Measurements from ENCODE around the gene CDIP1. TPM values are rescaled to one million over a fixed set of nuclear protein-coding genes. Genes with fewer than 3 reads are reported as not detected.

The CDIP1 gene
- total RNA-seq, 2 donors from 2014 or later = 12.9 to 23.3 TPM

- Histone ChIP-seq H3K9me3 (no peaks in the 10 kb centered on the region), H3K4me1 (peaks cover 10% of the 10 kb centered on the region), H3K4me3 (no peak overlapping the region), H3K36me3 (replicated peaks in 1 of 2; ENCODE audit: insufficient read depth in 1 of 2, low read depth in 2 of 2) (no peaks in the 10 kb centered on the region), H3K27ac (no peak overlapping the region), H3K27me3 (no peaks in the 10 kb centered on the region)
- intact Hi-C loops (cut with DNase I) = no loop called here
- 81 to 84% methylated on average over 12 to 15 of the region's 15 CpGs for WGBS, 2 donors
- DNase-seq = no peak
- no peak for ATAC-seq
- TF ChIP-seq CTCF (IDR thresholded peaks at IDR 0.05) = no peak
- TF ChIP-seq POLR2A (IDR thresholded peaks at IDR 0.05) = no peak
Measured at GRCh38 chr16:4570688-4571321, 32.2 kb upstream of the CDIP1 start.

- no peak for DNase-seq
- Histone ChIP-seq H3K9me3 (no peaks in the 10 kb centered on the region), H3K36me3 (replicated peaks in 1 of 2; ENCODE audit: insufficient read depth in 1 of 2, low read depth in 2 of 2) (no peaks in the 10 kb centered on the region), H3K4me3 (no peak overlapping the region), H3K27me3 (no peaks in the 10 kb centered on the region), H3K27ac (no peak overlapping the region), H3K4me1 (peaks cover 2% of the 10 kb centered on the region)
- intact Hi-C loops (cut with DNase I) = no loop called here
- ATAC-seq = no peak
- WGBS, 2 donors = 75 to 81% methylated on average over 6 of the region's 6 CpGs
- TF ChIP-seq POLR2A (IDR thresholded peaks at IDR 0.05) (no peak), CTCF (IDR thresholded peaks at IDR 0.05) (no peak)
Measured at GRCh38 chr16:4570086-4570485, 31.5 kb upstream of the CDIP1 start.

GRCh38 chr16:4566144-4566543 is 27.6 kb upstream of the CDIP1 start:
- no peaks in the 10 kb centered on the region for H3K27me3 ChIP-seq
- no peaks in the 10 kb centered on the region for H3K9me3 ChIP-seq
- no peak for DNase-seq
- ATAC-seq = no peak
- intact Hi-C loops (cut with DNase I) = no loop called here
- no peak overlapping the region for H3K4me3 ChIP-seq
- WGBS, 2 donors = 74 to 93% methylated on average over 3 of the region's 3 CpGs
- H3K36me3 ChIP-seq (replicated peaks in 1 of 2; ENCODE audit: insufficient read depth in 1 of 2, low read depth in 2 of 2) = no peaks in the 10 kb centered on the region
- H3K27ac ChIP-seq = no peak overlapping the region
- TF ChIP-seq CTCF (IDR thresholded peaks at IDR 0.05) (no peak), POLR2A (IDR thresholded peaks at IDR 0.05) (no peak)
- H3K4me1 ChIP-seq = no peaks in the 10 kb centered on the region

GRCh38 chr16:4564661-4565267 is 26.2 kb upstream of the CDIP1 start:
- TF ChIP-seq CTCF (IDR thresholded peaks at IDR 0.05) (no peak), POLR2A (IDR thresholded peaks at IDR 0.05) (no peak)
- Histone ChIP-seq H3K36me3 (replicated peaks in 1 of 2; ENCODE audit: insufficient read depth in 1 of 2, low read depth in 2 of 2) (no peaks in the 10 kb centered on the region), H3K27me3 (no peaks in the 10 kb centered on the region), H3K4me1 (no peaks in the 10 kb centered on the region), H3K4me3 (no peak overlapping the region), H3K27ac (no peak overlapping the region), H3K9me3 (no peaks in the 10 kb centered on the region)
- intact Hi-C loops (cut with DNase I) = no loop called here
- no peak for ATAC-seq
- DNase-seq = no peak
- WGBS, 2 donors = 81 to 82% methylated on average over 16 to 18 of the region's 18 CpGs

GRCh38 chr16:4561596-4561995 is 23.0 kb upstream of the CDIP1 start:
- H3K27ac ChIP-seq = no peak overlapping the region
- no peaks in the 10 kb centered on the region for H3K36me3 ChIP-seq (replicated peaks in 1 of 2; ENCODE audit: insufficient read depth in 1 of 2, low read depth in 2 of 2)
- no peak for TF ChIP-seq CTCF (IDR thresholded peaks at IDR 0.05)
- no peak for TF ChIP-seq POLR2A (IDR thresholded peaks at IDR 0.05)
- DNase-seq (no peak), ATAC-seq (no peak)
- no peaks in the 10 kb centered on the region for H3K27me3 ChIP-seq
- no peaks in the 10 kb centered on the region for H3K4me1 ChIP-seq
- no peaks in the 10 kb centered on the region for H3K9me3 ChIP-seq
- 54 to 68% methylated on average over 9 of the region's 9 CpGs for WGBS, 2 donors
- intact Hi-C loops (cut with DNase I) = no loop called here
- H3K4me3 ChIP-seq = no peak overlapping the region

All from body of pancreas (tissue), 4 donors.